ENCODE measurements around the gene RPP25L. TPM values are rescaled to one million over a fixed set of nuclear protein-coding genes. Genes with fewer than 3 reads are reported as not detected.

Gene RPP25L
- total and polyA plus RNA-seq, 2 experiments from 2014 or later: 16.4 to 25.1 TPM

- peaks cover 16% of the 10 kb centered on the region for H3K4me1 ChIP-seq (ENCODE audit: insufficient read depth)
Measured at GRCh38 chr9:34654323-34655051, 42.6 kb upstream of the RPP25L start.

More at GRCh38 chr9:34654323-34655051, 42.6 kb upstream of the RPP25L start:
- TF ChIP-seq, protein P1, sequence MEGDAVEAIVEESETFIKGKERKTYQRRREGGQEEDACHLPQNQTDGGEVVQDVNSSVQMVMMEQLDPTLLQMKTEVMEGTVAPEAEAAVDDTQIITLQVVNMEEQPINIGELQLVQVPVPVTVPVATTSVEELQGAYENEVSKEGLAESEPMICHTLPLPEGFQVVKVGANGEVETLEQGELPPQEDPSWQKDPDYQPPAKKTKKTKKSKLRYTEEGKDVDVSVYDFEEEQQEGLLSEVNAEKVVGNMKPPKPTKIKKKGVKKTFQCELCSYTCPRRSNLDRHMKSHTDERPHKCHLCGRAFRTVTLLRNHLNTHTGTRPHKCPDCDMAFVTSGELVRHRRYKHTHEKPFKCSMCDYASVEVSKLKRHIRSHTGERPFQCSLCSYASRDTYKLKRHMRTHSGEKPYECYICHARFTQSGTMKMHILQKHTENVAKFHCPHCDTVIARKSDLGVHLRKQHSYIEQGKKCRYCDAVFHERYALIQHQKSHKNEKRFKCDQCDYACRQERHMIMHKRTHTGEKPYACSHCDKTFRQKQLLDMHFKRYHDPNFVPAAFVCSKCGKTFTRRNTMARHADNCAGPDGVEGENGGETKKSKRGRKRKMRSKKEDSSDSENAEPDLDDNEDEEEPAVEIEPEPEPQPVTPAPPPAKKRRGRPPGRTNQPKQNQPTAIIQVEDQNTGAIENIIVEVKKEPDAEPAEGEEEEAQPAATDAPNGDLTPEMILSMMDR (conservative IDR thresholded peaks at IDR 0.05; ENCODE audit: low read depth in 2 of 2): no peak
- TF ChIP-seq CREB1 (CRISPR knock-in tag; IDR thresholded peaks at IDR 0.05; ENCODE audit: low read depth) (no peak), ZNF462 (CRISPR knock-in tag; IDR thresholded peaks at IDR 0.05) (no peak), REST (IDR thresholded peaks at IDR 0.05; ENCODE audit: unreplicated experiment) (no peak), NANOG (IDR thresholded peaks at IDR 0.05; ENCODE audit: borderline replicate concordance) (no peak), ZNF331 (CRISPR knock-in tag; IDR thresholded peaks at IDR 0.05; ENCODE audit: low read depth) (no peak), JUNB (IDR thresholded peaks at IDR 0.05; ENCODE audit: unreplicated experiment) (no peak), STAT1 (IDR thresholded peaks at IDR 0.05; ENCODE audit: unreplicated experiment) (no peak), EZH2 (IDR thresholded peaks at IDR 0.05; ENCODE audit: low read depth, unreplicated experiment) (no peak), ZNF114 (CRISPR knock-in tag; IDR thresholded peaks at IDR 0.05) (no peak)
- Mint-ChIP-seq H3K36me3 (ENCODE audit: low read depth) (peaks cover 5% of the 10 kb centered on the region), H3K4me1 (peaks cover 34% of the 10 kb centered on the region), H3K9me3 (no peaks in the 10 kb centered on the region; the same call in 2 of the 3 replicates), H3K27me3 (ENCODE audit: insufficient read depth, low read depth, poor library complexity) (peaks cover 24% of the 10 kb centered on the region), H3K4me3 (no peak overlapping the region; the same call in 2 of the 3 replicates), H3K27ac (no peak overlapping the region)
- DNase-seq (ENCODE audit: low spot score): no peak
- Histone ChIP-seq H4K20me1 (replicated peaks; ENCODE audit: insufficient read depth) (no peaks in the 10 kb centered on the region; the same call in 1 of the 2 replicates), H3K9me2 (ENCODE audit: insufficient read depth) (no peaks in the 10 kb centered on the region), H3K27me3 (ENCODE audit: insufficient read depth) (no peaks in the 10 kb centered on the region), H2AFZ (no peak overlapping the region), H3K79me2 (replicated peaks; ENCODE audit: insufficient read depth) (no peaks in the 10 kb centered on the region), H3F3A (replicated peaks; ENCODE audit: low read depth) (0 out of 2 replicates have a peak, but pooled peaks cover 4% of the 10 kb centered on the region), H3K36me3 (ENCODE audit: insufficient read depth) (peaks cover 3% of the 10 kb centered on the region; the same call in 1 of the 2 replicates), H3K4me2 (no peak overlapping the region), H3K4me3 (no peak overlapping the region), H3K27ac (ENCODE audit: low read depth) (no peak overlapping the region)
- ATAC-seq: no peak
